Neural cell (in vitro differentiated cells): ENCODE results near the gene UROC1. TPM values are rescaled to one million over a fixed set of nuclear protein-coding genes. Genes with fewer than 3 reads are reported as not detected.

Experiments
- H2AFZ ChIP-seq: fragments of 200-600, 300-800 bp; sonication (generic), shearing (Covaris generic); 2 replicates; pipeline ENCODE4 v1.6.0; 2014; ENCODE audit warnings: low read depth, mild to moderate bottlenecking, antibody characterized with exemption, low read length, moderate library complexity
- H3F3A ChIP-seq: fragments of 200-600 bp; shearing (Covaris generic); 2 replicates; pipeline ENCODE4 v1.6.1; 2016; ENCODE audit warnings: mild to moderate bottlenecking, moderate library complexity, mixed read lengths, antibody characterized with exemption, low read length; ENCODE audit not compliant: insufficient read depth, poor library complexity, severe bottlenecking
- H3K27ac ChIP-seq: fragments of 200-600, 300-800 bp; sonication (generic), shearing (Covaris generic); 2 replicates; pipeline ENCODE4 v1.5.1; 2014; ENCODE audit warnings: mild to moderate bottlenecking, low read length, moderate library complexity
- H3K27me3 ChIP-seq: fragments of 300-800, 200-600 bp; sonication (generic), shearing (Covaris generic); 2 replicates; pipeline ENCODE4 v1.6.0; 2014; ENCODE audit warnings: mild to moderate bottlenecking, low read depth, low read length, moderate library complexity; ENCODE audit not compliant: insufficient read depth
- H3K36me3 ChIP-seq: fragments of 300-800, 200-600 bp; sonication (generic), shearing (Covaris generic); 2 replicates; pipeline ENCODE4 v1.5.1; 2014; ENCODE audit warnings: mild to moderate bottlenecking, antibody characterized with exemption, low read length, moderate library complexity; ENCODE audit not compliant: insufficient read depth
- H3K4me2 ChIP-seq: fragments of 300-800, 200-600 bp; sonication (generic), shearing (Covaris generic); 2 replicates; pipeline ENCODE4 v1.6.0; 2014; ENCODE audit warnings: mild to moderate bottlenecking, low read length
- H3K4me3 ChIP-seq: fragments of 300-800, 200-600 bp; sonication (generic), shearing (Covaris generic); 2 replicates; pipeline ENCODE4 v1.5.1; 2014; ENCODE audit warnings: mild to moderate bottlenecking, low read length, moderate library complexity
- H3K79me2 ChIP-seq: fragments of 200-600 bp; shearing (Covaris generic); replicated peaks from 2 replicates; pipeline ENCODE4 v1.6.0; 2014; ENCODE audit warnings: mild to moderate bottlenecking, low read length, moderate library complexity; ENCODE audit not compliant: insufficient read depth
- H3K9ac ChIP-seq: fragments of 300-800, 200-600 bp; sonication (generic), shearing (Covaris generic); 2 replicates; pipeline ENCODE4 v1.6.1; 2016; ENCODE audit warnings: mild to moderate bottlenecking, low read length, mixed read lengths
- H3K9me2 ChIP-seq: fragments of 200-600 bp; shearing (Covaris generic); 2 replicates; pipeline ENCODE4 v1.6.1; 2016; ENCODE audit warnings: mild to moderate bottlenecking, low read length, mixed read lengths; ENCODE audit not compliant: insufficient read depth
- H3K9me3 ChIP-seq: fragments of 200-600, 300-800 bp; sonication (generic), shearing (Covaris generic); 2 replicates; pipeline ENCODE4 v1.6.1; 2016; ENCODE audit warnings: mild to moderate bottlenecking, mixed run types, low read length, moderate library complexity, mixed read lengths
- H4K20me1 ChIP-seq: fragments of 200-600 bp; shearing (Covaris generic); 2 replicates; pipeline ENCODE4 v1.6.1; 2016; ENCODE audit warnings: mild to moderate bottlenecking, mixed run types; ENCODE audit not compliant: insufficient read depth
- CTCF ChIP-seq: fragments of 450-650 bp; IDR thresholded peaks from 2 replicates; pipeline ENCODE4 v1.5.1; 2014; ENCODE audit warnings: antibody characterized with exemption, mild to moderate bottlenecking, moderate library complexity; ENCODE audit not compliant: poor library complexity, severe bottlenecking
- EP300 ChIP-seq: fragments of 450-650 bp; conservative IDR thresholded peaks from 2 replicates; pipeline ENCODE4 v1.6.1; 2014; ENCODE audit warnings: antibody characterized with exemption, mild to moderate bottlenecking, moderate library complexity; ENCODE audit not compliant: poor library complexity, severe bottlenecking
- EZH2 ChIP-seq: fragments of 200-600, 300-800 bp; shearing (Covaris generic), sonication (generic); IDR thresholded peaks from 2 replicates; pipeline ENCODE4 v1.6.1; 2014; ENCODE audit warnings: antibody characterized with exemption, low read length, borderline replicate concordance, mild to moderate bottlenecking; ENCODE audit not compliant: insufficient read depth, poor library complexity, severe bottlenecking
- MXI1 ChIP-seq: fragments of 450-650 bp; conservative IDR thresholded peaks from 2 replicates; pipeline ENCODE4 v1.6.1; 2014; ENCODE audit warnings: antibody characterized with exemption, mild to moderate bottlenecking; ENCODE audit not compliant: poor library complexity, severe bottlenecking
- POLR2AphosphoS5 ChIP-seq: IDR thresholded peaks from 2 replicates; pipeline ENCODE4 v1.6.1; 2012
- RAD21 ChIP-seq: fragments of 450-650 bp; conservative IDR thresholded peaks from 2 replicates; pipeline ENCODE4 v1.6.1; 2014; ENCODE audit warnings: antibody characterized with exemption, mild to moderate bottlenecking, moderate library complexity
- REST ChIP-seq: IDR thresholded peaks from 2 replicates; pipeline ENCODE4 v1.6.1; 2012; ENCODE audit warnings: borderline replicate concordance
- SMC3 ChIP-seq: fragments of 450-650 bp; conservative IDR thresholded peaks from 2 replicates; pipeline ENCODE4 v1.6.1; 2014; ENCODE audit warnings: antibody characterized with exemption, mild to moderate bottlenecking, moderate library complexity; ENCODE audit not compliant: poor library complexity
- TAF1 ChIP-seq: IDR thresholded peaks from 2 replicates; pipeline ENCODE4 v1.6.1; 2012; ENCODE audit warnings: low read depth
- polyA plus RNA-seq: library from polyadenylated mRNA; depleted of rRNA; stranded (reverse); fragments of >200 nt; gene quantifications from 2 replicates; pipeline ENCODE4 v1.2.3, GENCODE V29; 2014

The UROC1 gene
- polyA plus RNA-seq, 1 donor from 2014 or later: not detected

- Histone ChIP-seq H3K27me3 (no peaks in the 10 kb centered on the region), H3K9me3 (no peaks in the 10 kb centered on the region), H3K4me3 (no peak overlapping the region), H3K79me2 (no peaks in the 10 kb centered on the region), H3K4me2 (no peak overlapping the region), H3K36me3 (no peaks in the 10 kb centered on the region), H4K20me1 (no peaks in the 10 kb centered on the region), H3K9me2 (no peaks in the 10 kb centered on the region), H2AFZ (no peak overlapping the region), H3F3A (no peaks in the 10 kb centered on the region), H3K9ac (no peak overlapping the region), H3K27ac (no peak overlapping the region)
- no peak for TF ChIP-seq REST
- no peak for TF ChIP-seq EZH2
- no peak for TF ChIP-seq POLR2AphosphoS5
- TF ChIP-seq MXI1: no peak
- TF ChIP-seq EP300: no peak
- TF ChIP-seq TAF1: no peak
- no peak for TF ChIP-seq SMC3
- no peak for TF ChIP-seq CTCF
Measured at GRCh38 chr3:126450744-126451143, 66.8 kb downstream of the UROC1 start.

- Histone ChIP-seq H3K79me2 (no peaks in the 10 kb centered on the region), H3K27me3 (no peaks in the 10 kb centered on the region), H3K36me3 (no peaks in the 10 kb centered on the region), H2AFZ (no peak overlapping the region), H3F3A (no peaks in the 10 kb centered on the region), H3K4me2 (no peak overlapping the region), H3K4me3 (no peak overlapping the region), H3K9me2 (no peaks in the 10 kb centered on the region), H3K27ac (no peak overlapping the region), H3K9ac (no peak overlapping the region), H4K20me1 (no peaks in the 10 kb centered on the region), H3K9me3 (no peaks in the 10 kb centered on the region)
- TF ChIP-seq REST (no peak), TAF1 (no peak), RAD21 (no peak), EZH2 (no peak), CTCF (no peak), SMC3 (no peak), MXI1 (no peak), EP300 (no peak), POLR2AphosphoS5 (no peak)
Measured at GRCh38 chr3:126450219-126450618, 67.4 kb downstream of the UROC1 start.
